GM19351 (cell line): Measurements from ENCODE around the gene PGA3.
"Not testable (repeated sequence)": the region's sequence is repeated elsewhere in the genome, so short reads cannot be mapped to it uniquely, and the experiment has no call there.

Experiments used
- ATAC-seq: cut with Tn5 transposase; IDR thresholded peaks from one replicate; pipeline ENCODE4 v1.9.1; 2021; ENCODE audit warnings: mild to moderate bottlenecking, moderate library complexity; ENCODE audit not compliant: unreplicated experiment

The PGA3 gene

DNA sequence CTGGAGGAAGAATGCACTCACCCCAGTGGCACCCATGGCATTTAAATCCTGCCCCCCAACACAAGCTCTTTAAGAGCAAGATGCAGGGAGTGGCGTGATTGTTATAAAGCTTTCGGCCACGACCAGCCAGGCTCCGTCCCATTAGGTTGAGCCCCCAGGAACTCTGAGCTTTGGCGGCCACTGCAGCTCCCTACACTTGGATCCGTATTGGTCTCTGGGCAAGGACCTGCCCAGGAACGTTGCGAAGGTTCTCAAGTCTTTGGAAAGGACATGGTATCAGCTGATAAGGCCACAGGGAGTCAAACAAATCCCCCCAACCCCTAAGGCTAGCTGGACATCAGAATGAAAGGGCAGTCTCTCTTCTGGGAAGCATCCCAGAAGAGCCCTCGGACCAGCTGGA, 32.7 kb upstream of the PGA3 start:
- no peak for ATAC-seq

DNA sequence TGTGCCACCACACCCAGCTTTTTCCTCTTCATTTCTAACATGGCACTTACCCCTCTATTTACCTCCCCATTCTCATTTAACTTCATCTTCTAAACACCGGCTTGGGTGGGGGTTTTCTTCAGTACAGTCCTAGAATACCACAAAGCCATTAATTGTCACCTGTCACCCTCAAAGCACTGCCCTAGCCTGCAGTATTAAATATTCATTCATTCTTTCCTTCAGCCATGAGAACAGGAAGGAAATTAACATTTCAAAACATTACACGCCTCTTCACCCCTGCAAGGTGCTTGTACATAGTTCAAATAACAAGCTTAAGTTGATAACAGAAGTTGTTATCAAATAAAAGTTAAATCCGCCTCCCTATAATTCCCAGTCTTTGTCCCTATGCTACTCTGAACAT, 31.4 kb upstream of the PGA3 start:
- ATAC-seq, result no peak

DNA sequence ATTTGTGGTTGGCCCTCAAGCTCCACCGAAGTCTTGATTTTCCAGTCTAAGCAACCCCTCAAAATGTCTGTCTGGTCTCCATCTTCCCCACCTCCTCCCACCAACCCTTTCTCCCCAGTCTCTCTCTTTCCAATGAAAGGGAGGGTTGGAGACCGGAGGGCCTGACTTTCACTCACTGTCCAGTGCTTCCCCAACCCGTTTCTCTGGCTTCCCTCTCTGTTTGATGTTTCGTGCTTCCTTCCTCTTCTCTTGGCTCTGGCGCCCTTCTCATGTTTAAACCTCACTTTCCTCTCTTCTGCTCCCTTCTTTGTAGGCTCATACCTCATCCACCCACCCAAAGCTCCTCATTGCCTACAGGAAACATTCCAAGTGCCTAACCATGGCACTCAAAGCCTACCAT, 31.0 kb upstream of the PGA3 start:
- ATAC-seq, result no peak

DNA sequence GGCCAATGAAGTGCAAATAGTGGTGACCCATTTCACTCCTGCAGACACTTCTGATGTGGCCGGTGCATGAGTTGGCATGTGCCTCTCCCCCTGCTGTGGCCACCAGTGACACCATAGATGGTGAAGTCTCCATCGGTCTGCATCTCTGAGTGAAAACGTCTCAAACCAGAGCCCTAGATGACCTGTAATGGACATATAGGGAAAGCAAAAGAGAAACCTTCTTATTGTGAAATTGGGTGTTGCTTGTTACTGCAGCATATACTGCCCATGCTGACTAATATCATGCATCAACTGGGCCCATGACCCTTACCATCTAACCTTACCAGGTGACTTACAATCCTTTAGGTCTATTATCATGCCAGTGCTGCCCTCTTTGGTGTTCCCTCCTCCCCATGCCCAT, 30.4 kb upstream of the PGA3 start:
- ATAC-seq, result no peak

DNA sequence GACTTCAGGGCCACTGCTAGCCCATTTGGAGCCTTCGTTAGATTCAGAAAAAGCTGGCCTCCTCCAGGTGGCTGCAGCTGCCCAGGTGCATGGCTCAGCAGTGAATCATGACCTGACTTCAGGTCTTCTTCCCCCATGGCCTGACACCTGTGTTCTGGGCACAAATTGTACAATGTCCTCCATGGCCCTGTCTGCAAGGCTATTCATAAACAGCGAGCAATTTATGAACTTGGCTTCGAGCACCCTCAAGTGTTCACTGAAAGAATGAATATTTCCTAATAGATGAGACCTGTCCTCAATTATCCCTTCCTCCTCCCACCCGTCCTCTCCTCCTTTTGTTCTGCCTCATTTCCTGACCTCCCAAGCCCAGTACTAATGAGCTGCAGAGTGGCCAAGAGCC, 29.9 kb upstream of the PGA3 start:
- ATAC-seq, result no peak

DNA sequence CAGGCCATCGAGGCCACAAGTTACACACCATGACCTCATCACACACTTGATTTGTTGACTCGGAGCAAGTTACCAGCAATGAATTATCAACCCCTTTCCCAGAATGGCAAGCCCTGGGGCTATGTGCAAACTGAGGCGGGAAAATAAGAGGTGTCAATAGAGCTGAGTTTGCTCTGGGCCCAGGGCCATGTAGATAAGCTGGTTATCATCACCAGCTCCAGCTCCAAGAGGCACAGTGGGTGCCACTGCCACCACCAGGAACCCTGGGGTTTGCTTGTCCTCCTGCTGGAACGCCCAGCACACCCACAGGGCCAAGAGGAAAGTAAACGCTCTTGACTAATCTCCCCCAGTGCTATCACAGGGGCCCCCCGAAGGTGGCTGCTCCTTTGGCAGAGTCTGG, 29.0 kb upstream of the PGA3 start:
- ATAC-seq, result no peak

DNA sequence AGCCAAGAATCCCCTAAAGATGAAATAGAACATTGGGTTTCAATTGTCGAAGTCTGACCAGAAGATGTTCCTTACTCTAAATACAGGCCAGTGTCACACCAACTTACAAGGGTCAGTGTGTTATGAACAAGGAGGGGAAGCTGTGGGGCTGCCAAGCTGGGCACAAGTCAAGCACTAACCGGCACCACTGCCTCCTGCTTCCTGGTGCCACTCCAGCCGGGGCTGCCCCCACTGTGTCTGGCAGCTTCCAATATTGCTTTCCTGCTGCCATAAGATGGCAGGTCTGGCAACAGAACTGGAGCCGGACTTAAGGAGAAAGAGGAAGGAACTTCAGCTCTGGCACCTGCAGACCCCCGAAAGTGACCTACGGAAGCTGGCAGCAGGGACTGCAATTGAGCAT, 28.4 kb upstream of the PGA3 start:
- ATAC-seq, result no peak

DNA sequence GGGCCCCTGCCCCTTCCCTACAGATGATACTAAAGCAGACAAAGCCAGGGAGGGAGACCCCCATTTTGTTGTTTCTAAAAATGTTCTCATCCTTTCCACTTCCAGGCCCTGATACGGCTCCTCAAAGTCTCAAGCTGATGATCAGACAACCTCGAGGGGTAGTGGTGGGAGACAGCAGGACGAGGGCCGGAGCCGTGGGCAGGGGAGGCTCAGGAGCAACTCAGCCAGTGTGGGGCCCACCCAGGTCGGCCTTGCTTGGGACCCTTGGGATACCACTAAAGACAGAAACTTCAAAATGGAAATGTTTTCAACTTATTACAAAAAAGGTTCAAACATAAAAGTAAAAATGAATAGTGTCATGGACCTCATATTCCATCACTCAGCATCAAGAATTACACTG, 26.9 kb upstream of the PGA3 start:
- ATAC-seq, result no peak

DNA sequence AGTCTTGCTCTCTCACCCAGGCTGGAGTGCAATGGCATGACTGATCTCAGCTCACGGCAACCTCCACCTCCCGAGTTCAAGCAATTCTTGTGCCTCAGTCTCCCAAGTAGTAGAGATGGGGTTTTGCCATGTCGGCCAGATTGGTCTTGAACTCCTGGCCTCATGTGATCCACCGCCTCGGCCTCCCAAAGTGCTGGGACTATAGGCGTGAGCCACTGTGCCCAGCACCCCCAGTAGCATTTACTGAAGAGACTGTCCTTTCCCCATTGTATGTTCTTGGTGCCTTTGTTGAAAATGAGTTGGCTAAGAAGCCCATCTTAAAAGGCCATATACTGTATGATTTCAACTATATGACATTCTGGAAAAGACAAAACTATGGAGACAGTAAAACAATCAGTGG, 23.1 kb upstream of the PGA3 start:
- not testable (repeated sequence) for ATAC-seq

DNA sequence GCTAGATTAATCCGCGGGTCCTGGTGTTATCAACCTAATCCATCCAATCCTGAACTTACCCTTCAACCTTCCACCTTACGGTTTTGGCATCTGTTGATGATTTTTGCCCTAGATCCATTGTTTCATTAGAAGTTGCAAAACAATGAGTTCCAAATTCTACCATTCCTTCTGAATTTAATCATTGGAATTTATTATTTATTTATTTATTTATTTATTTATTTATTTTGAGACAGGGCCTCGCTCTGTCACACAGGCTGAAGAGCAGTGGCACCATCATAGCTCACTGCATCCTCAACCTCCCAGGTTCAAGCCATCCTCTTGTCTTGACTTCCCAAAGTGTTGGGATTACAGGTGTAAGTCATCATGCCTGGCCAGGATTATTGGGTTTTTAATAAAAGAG, 21.8 kb upstream of the PGA3 start:
- ATAC-seq, result no peak

DNA sequence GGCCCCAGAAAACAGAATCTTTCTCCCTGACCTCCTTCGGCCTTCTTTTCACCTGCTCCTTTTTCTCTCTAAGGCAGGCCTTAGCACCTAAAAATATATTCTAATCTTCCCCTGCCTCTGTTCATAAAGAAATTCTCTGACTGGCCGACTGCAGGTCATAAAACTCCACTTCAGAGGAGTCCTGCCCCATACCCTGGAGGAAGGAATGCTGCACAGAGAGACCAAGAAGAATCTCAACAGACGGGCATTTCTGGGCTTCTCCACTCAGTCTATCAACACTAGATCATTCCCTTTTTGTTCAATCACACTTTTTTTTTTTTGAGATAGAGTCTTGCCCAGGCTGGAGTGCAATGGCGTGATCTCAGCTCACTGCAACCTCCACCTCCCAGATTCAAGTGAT, 19.7 kb upstream of the PGA3 start:
- no peak for ATAC-seq

DNA sequence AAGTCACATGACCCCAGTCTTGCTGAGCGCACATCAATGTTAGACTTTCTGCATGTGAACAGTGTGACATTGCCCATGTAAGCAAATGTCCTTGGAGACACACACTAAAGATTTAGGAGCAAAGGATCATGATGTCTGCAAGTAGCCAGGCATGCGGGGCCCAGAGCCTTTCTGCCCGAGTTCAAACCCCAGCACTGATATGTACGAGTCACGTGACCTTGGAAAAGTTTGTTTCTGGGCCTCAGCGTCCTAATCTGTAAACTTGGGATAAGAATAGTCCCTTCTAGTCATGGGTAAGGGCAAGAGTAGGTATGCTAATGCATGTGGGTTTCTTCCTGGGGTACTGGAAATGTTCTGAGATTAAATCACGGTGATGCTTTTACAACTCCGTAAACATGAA, 16.8 kb upstream of the PGA3 start:
- no peak for ATAC-seq

DNA sequence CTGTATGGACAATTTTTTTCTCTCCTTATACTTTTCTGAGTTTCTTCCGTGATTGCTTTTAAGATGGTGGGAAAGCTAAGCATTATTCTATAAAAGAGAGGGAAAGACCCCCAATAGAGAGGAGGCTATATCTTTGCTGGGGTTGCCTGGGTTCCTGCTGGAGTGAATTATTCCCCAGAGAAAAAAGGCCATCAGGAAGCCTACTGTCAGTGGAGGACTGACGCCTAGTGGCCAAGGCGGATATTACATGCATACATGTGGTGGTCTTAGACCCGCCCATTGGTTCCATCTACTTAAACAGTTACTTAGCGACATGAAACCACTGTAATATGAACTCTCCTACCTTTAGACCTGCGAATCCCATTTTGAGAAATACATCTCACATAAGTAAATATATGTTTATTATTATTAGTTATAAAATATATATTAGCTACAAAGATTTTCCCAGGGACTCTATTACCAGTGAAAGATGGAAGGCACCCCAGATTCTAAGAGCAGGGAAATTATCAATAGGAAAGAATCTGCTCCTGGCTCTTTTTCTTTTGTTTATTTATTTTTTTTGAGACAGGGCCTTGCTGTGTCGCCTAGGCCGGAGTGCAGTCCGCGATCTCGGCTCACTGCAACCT, 15.7 kb upstream of the PGA3 start:
- ATAC-seq, result peak; percentile 48

DNA sequence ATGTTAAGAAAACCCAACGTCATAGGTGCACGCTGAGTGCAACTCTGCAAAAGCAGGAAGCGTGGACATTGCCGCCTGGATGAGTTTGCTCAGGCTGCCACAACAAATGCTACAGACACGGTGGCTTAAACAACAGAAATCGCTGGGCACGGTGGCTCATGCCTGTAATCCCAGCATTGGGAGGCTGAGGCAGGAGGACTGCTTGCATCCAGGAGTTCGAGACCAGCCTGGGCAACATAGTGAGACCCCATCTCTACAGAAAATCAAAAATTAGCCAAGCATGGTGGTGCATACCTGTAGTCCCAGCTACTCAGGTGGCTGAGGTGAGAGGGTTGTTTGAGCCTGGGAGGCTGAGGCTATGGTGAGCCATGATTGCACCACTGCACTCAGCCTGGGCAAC, 13.4 kb upstream of the PGA3 start:
- no peak for ATAC-seq

DNA sequence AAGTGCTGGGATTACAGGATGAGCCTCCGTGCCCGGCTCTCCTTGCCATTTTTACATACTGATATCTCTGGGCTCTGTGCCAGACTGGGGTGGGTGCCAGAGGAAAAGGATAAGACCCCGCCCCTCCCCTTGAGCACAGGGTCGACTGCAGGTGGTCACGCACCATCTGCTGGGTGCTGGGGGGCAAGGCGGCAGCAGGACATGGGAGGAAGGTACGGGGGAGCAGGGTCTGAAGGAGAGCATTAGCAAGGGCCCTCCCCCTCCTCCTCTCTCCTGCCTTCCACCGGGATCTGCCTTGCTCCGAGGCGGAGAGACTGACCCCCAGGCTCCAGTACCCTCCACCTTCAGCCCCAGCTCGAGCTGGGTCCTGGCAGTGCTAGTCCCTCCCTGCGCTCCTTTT, 9.7 kb upstream of the PGA3 start:
- ATAC-seq, result no peak

DNA sequence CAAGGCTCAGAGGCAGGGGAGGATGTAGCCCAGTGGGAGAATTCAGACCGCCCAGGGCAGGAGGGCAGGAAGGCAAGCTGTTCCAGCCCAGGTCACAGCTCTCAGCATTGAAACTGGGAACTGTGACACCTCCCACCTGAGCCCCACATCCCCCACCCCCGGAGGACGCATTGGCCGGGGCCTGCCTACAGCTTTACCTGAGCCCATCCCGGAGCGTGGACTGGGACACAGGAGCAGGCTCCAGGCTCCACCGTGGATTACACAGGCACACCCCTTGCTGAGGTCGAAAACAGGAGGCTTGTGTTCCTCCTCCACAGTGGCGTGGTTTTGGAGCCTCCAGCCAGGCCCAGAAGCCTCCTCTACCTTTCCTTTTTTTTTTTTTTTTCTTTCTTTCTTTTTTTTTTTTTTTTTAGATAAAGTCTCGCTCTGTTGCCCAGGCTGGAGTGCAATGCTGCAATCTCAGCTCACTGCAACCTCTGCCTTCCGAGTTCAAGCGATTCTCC, 9.1 kb upstream of the PGA3 start:
- ATAC-seq, result no peak

DNA sequence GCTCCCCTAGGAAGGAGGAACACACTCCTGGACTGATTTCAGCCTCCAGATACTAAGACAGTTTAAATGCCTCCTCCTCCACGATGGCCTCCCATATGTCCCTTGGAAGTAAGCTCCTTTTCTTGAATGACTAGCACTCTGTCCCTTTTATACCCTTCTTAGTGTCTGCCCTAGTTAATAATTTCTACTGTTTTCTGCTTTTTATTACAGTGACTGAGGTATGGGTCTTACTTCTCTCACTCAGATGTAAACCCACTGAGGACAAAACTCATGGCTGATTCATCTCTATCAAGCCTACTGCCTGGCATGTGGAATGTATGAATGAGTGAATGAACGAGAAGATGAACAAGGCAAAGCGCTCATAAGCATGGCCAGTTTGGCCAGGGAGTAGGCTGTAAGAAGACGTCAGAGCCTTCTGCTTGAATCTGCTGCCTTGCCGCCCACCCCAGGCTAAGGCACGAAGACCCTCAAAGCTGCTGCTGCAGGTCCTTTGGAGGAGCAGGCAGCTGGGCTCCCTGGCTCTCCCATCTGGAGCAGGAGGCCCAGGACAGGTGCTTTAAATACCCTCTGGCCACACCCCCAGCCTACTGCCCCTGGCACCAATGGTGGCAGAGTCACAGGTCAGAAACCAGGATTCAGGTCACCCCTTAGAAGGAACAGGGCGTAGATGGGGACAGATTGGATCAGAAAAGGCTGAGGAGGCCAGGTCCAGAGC, 8.2 kb upstream of the PGA3 start:
- no peak for ATAC-seq

DNA sequence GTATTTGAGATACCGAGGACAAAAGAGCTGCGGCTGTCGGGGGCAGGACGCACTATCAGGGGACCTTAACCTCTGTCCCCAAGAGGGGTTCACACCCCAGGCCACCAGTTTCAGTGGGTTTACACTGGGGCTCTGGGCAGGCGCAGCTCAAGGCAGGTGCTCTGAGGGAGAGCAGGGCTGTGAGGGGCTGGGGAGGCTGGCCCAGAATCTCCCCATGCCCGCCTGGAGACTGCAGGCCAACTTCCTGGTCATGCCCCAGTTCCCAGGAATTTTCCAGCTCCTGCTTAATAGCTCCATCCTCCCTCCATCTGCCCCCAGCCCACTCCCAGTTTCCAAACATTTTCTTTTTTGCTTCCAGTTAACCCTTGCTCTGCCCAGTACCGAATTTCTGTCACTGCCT, 7.6 kb upstream of the PGA3 start:
- ATAC-seq, result no peak

DNA sequence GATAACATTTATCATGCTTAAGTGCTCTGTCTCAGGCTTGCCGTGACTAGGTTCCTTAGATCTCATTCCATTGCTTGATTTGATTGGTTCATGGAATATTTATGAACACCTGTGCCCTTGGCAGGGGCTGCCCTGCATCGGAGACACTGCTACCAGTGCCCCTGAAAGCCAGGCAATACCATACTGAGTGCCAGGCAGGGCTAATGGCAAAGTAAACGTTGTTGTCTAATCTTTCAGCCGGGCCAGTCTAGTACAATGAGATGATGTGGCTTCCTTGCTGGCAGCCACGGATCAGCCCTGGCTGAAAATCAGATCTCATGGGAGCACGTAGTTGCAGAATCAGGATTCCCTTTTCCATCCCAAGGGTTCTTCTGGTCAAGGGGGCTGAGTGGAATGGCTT, 5.0 kb upstream of the PGA3 start:
- no peak for ATAC-seq

DNA sequence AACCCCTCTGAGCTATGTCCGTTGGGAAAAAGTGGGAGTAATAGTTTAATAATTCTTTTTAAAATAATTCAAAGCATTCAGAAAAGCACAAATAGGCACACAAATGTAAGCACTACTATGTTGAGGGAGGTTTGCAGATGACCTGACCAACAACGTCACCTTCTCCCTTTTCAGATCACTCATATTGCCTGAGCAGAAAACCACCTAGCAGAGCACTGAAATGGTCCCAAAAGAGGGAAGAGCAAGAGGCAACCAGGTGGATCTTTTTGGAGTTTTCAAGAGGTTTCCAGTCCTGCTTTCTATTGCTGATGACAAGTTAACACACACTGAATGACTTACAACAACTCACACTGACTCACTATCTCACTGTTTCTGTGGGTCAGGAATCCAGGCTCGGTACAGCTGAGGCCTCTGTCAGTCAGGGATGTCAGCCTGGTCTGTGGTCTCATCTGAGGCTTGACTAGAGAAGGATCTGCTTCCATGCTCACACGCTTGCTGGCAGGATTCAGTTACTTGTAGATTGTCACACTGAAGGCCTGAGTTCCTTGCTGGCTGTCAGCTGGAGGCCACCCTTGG, 4.3 kb upstream of the PGA3 start:
- no peak for ATAC-seq

DNA sequence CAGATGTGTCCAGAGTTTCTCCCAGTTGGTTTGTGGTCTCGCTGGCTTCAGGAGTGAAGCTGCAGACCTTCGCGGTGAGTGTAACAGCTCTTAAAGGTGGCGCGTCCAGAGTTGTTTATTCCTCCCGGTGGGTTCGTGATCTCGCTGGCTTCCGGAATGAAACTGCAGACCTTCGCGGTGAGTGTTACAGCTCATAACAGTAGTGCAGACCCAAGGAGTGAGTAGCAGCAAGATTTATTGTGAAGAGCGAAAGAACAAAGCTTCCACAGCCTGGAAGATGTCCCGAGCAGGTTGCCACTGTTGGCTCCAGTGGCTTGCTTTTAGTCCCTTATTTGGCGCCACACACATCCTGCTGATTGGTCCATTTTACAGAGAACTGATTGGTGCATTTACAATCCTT, 1.8 kb upstream of the PGA3 start:
- no peak for ATAC-seq

DNA sequence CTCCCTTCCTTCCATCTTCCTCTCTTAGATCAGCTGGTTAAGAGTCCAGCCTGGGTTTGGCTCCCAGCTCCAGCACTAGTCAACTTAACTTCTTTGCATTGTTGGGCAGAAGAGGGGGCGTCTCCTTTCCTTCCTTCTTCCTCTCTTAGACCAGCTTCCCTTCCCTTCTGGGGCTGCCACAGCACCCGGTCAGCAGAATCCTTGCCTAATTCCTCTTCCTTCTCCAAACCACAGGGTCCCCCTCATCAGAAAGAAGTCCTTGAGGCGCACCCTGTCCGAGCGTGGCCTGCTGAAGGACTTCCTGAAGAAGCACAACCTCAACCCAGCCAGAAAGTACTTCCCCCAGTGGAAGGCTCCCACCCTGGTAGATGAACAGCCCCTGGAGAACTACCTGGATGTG, 558 bp downstream of the PGA3 start:
- ATAC-seq, result not testable (repeated sequence)
